Measurements from ENCODE around the gene HDAC9.
"Not testable (repeated sequence)": the region's sequence is repeated elsewhere in the genome, so short reads cannot be mapped to it uniquely, and the experiment has no call there.

Gene HDAC9

DNA sequence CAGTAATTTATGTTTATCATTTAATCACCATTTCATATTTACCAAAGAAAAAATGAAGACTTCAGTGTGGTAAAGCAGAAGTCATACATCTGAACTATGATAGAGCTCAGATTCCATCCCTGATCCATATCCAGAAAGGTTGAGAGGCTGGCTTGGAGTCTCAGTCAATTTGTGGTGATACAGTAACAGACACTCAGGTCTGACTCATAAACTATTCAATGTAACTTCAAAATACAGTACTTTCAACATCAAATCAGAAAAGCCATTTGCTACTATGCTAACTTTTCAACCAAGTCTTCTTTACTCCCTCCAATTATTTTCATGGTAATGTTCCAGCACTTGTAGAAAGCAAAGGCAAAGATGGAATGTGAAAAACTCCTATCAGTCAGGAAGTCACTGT lies 190.4 kb downstream of the HDAC9 start:
- no peak overlapping the region for H3K4me3 ChIP-seq (ENCODE audit: low read depth, low read length)
- no peak for DNase-seq (ENCODE audit: low read depth)

GRCh38 chr7:18689551-18689950 lies 194.0 kb downstream of the HDAC9 start:
- H3K4me3 ChIP-seq (ENCODE audit: low read depth, low read length): no peak overlapping the region
- DNase-seq (ENCODE audit: low read depth): no peak

DNA sequence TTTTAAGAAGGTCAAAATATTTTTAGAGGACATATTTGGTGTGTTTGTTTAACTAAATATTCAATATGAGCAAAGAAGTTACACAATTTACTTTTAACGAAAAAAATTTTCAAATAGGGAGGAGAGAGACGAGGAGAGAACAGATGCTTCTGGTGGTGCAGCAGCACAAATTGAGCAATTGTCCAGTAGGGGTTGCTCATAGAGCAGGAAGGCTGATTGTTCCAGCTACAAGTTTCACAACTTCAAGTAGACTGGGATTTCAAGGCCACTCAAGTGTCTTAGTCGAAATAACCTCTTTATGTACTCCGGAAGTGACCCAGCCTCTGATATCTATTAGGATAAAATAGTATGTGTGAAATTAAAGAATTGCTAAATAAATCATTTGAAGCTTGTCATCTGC lies 197.9 kb downstream of the HDAC9 start:
- DNase-seq (ENCODE audit: low read depth): peak; percentile 77
- H3K4me3 ChIP-seq (ENCODE audit: low read depth, low read length): no peak overlapping the region

- no peak overlapping the region for H3K4me3 ChIP-seq (ENCODE audit: low read depth, low read length)
- no peak for DNase-seq (ENCODE audit: low read depth)
Observed at GRCh38 chr7:18693816-18694215, 198.3 kb downstream of the HDAC9 start.

DNA sequence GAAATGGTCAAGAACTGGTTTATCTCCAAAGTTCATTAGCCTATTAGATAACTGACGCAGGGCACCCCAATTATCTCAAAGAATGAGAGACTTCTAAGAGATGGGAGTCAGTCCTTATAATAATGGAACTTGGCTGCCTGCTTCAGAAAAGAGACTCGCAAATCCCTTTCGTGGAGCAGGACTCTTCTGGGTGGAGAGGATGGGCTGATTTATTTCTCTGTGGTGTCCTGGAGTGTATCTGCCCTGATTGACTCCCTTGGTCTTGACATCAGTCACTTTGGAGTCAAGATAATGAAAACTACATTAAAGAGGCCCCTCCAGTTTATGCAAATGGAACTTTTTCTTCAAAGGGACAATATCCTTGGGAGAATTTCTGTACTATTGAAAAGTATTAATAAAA lies 198.9 kb downstream of the HDAC9 start:
- no peak for DNase-seq (ENCODE audit: low read depth)
- H3K4me3 ChIP-seq (ENCODE audit: low read depth, low read length): no peak overlapping the region

- no peak overlapping the region for H3K4me3 ChIP-seq (ENCODE audit: low read depth, low read length)
- DNase-seq (ENCODE audit: low read depth): no peak
Observed at GRCh38 chr7:18694911-18695310, 199.4 kb downstream of the HDAC9 start.

DNA sequence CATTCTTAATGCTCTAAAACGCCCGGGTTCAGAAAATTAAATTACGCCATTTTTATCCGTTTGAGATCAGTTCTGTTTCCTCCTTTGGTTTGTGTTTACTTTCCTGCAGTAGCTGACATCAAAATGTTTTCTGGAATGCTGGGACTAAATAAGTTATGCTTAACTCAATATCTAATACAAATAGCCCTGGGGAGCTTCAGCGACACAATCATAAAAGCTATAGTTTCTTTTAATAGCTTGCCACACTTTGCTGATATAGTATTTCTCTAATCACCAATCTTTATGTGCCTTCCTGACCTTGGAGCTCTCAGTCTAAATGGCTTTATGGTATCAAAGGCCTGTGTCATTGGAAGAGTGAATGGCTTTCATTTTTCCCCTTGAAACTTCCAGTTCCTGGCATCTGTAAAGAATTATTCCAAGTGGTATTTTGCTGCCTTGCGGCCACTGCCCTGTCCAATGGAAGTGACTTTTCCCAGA lies 202.7 kb downstream of the HDAC9 start:
- DNase-seq (ENCODE audit: low read depth): no peak
- no peak overlapping the region for H3K4me3 ChIP-seq (ENCODE audit: low read depth, low read length)

DNA sequence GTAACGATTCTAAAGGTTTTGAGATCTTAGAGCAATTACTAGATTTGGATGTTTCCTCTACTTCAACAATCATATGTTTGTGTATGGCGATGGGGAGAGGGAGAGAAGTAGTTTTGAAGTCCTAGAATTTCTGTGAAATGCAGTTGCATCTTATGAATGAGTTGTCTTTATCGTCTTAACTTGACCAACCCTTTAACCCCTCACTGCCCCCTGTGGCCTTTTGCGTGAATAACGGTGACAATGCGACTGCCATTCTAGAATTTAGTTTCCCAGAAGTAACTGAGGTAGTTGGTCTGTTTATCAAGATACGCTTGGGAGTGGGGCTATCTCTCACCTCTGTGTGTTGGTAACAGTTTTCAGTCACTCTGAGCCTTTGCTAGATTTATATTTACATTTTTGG lies 204.6 kb downstream of the HDAC9 start:
- DNase-seq (ENCODE audit: low read depth): no peak
- no peak overlapping the region for H3K4me3 ChIP-seq (ENCODE audit: low read depth, low read length)

GRCh38 chr7:18702071-18702829 lies 206.7 kb downstream of the HDAC9 start:
- DNase-seq (ENCODE audit: low read depth): no peak

GRCh38 chr7:18703685-18704084 lies 208.1 kb downstream of the HDAC9 start:
- H3K4me3 ChIP-seq (ENCODE audit: low read depth, low read length): no peak overlapping the region
- DNase-seq (ENCODE audit: low read depth): no peak

More at GRCh38 chr7:18702071-18702829, 206.7 kb downstream of the HDAC9 start:
- H3K4me3 ChIP-seq (ENCODE audit: low read depth, low read length): no peak overlapping the region

DNA sequence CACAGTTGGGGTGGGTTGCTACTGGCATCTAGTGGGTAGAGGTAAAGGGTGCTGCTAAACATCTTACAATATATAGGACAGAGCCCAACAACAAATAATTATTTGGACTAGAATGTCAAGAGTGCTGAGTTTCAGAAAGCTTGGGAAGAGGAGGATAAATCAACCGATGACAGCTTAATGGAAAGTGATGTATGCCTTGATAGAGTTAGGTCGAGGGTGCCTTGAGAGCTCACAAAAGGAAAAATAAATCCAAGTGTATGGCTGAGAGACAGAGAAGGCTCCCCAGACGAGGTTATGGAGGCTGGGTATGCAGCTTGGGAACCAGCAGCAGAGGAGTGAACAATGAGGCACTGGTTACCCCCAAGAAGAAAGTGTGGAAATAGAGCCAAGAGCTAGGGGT lies 211.1 kb downstream of the HDAC9 start:
- no peak overlapping the region for H3K4me3 ChIP-seq (ENCODE audit: low read depth, low read length)
- no peak for DNase-seq (ENCODE audit: low read depth)

GRCh38 chr7:18708204-18708603 lies 212.7 kb downstream of the HDAC9 start:
- no peak for DNase-seq (ENCODE audit: low read depth)
- H3K4me3 ChIP-seq (ENCODE audit: low read depth, low read length): no peak overlapping the region

GRCh38 chr7:18715988-18716387 lies 220.4 kb downstream of the HDAC9 start:
- no peak for DNase-seq (ENCODE audit: low read depth)
- no peak overlapping the region for H3K4me3 ChIP-seq (ENCODE audit: low read depth, low read length)

GRCh38 chr7:18721429-18721828 lies 225.9 kb downstream of the HDAC9 start:
- no peak overlapping the region for H3K4me3 ChIP-seq (ENCODE audit: low read depth, low read length)
- DNase-seq (ENCODE audit: low read depth): no peak

GRCh38 chr7:18724318-18724717 lies 228.8 kb downstream of the HDAC9 start:
- no peak overlapping the region for H3K4me3 ChIP-seq (ENCODE audit: low read depth, low read length)
- DNase-seq (ENCODE audit: low read depth): no peak

DNA sequence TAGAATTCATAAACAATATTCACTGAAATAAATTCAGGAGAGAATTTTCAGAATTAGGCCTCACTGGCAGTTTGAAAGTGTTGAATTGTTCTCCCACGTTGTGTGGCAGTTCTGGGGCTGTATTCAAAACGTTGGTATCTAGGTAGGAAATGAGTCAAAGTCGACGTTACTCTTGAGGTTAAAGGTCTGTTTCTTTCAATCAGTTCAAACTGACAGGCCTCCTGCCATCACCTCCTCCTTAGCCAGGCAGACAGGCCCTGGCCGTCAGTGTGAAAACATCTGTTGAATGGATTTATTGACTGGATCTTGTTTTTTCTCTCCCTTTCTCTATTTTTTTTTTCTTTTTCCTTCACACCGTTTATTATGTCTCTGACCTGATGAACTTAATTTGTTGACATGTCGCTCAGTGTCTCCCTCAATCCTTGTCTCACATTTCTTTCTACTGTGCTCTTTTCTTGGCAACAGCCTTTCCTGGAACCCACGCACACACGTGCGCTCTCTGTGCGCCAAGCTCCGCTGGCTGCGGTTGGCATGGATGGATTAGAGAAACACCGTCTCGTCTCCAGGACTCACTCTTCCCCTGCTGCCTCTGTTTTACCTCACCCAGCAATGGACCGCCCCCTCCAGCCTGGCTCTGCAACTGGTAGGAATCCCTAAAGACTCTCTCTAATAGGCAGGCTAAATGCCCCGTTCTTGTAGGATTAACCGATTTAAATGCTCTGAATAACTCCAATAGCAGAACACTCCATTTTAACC lies 231.7 kb downstream of the HDAC9 start:
- DNase-seq (ENCODE audit: low read depth): no peak
- H3K4me3 ChIP-seq (ENCODE audit: low read depth, low read length): no peak overlapping the region

DNA sequence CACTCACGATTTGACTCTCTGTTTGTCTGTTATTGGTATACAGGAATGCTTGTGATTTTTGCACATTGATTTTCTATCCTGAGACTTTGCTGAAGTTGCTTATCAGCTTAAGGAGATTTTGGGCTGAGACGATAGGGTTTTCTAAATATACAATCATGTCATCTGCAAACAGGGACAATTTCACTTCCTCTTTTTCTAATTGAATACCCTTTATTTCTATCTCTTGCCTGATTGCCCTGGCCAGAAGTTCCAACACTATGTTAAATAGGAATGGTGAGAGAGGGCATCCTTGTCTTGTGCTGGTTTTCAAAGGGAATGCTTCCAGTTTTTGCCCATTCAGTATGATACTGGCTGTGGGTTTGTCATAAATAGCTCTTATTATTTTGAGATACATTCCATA lies 240.5 kb downstream of the HDAC9 start:
- not testable (repeated sequence) for H3K4me3 ChIP-seq (ENCODE audit: low read depth, low read length); DNase-seq (ENCODE audit: low read depth)

- DNase-seq (ENCODE audit: low read depth): no peak
- no peak overlapping the region for H3K4me3 ChIP-seq (ENCODE audit: low read depth, low read length)
Observed at GRCh38 chr7:18740579-18740988, 245.0 kb downstream of the HDAC9 start.

- DNase-seq (ENCODE audit: low read depth): peak; percentile 78
- no peak overlapping the region for H3K4me3 ChIP-seq (ENCODE audit: low read depth, low read length)
Observed at GRCh38 chr7:18753972-18754610, 258.5 kb downstream of the HDAC9 start.

- H3K4me3 ChIP-seq (ENCODE audit: low read depth, low read length): no peak overlapping the region
- DNase-seq (ENCODE audit: low read depth): peak; percentile 24
Observed at GRCh38 chr7:18754766-18755165, 259.2 kb downstream of the HDAC9 start.

All from skeletal muscle cell (primary cell).